SK-N-SH treated with all-trans-retinoic acid at 6 μM for 48 hours (cell line): ENCODE data around the gene BSN.
A peak's percentile ranks its signal among the peaks of the same experiment; 100 is the strongest.

Source experiments
- ATAC-seq: fragments of 200-7000 bp; cut with Tn5 transposase; 3 replicates; pipeline ENCODE4 v1.9.1; 2020; ENCODE audit warnings: mild to moderate bottlenecking, moderate library complexity
- ARNTL ChIP-seq: fragments of 450-650 bp; formaldehyde crosslinking; IDR thresholded peaks from 2 replicates; pipeline ENCODE4 v1.5.0; 2020; ENCODE audit warnings: low read depth, mild to moderate bottlenecking, moderate library complexity, borderline replicate concordance
- BACH2 ChIP-seq: fragments of 250-450 bp; sonication (Bioruptor Pico); IDR thresholded peaks from 2 replicates; pipeline ENCODE4 v1.9.0; 2021; ENCODE audit warnings: mild to moderate bottlenecking, borderline replicate concordance
- CSDC2 ChIP-seq: fragments of 250-450 bp; sonication (Bioruptor Pico); IDR thresholded peaks from 2 replicates; pipeline ENCODE4 v1.5.0; 2020; ENCODE audit warnings: mild to moderate bottlenecking, moderate library complexity
- ESRRG ChIP-seq: fragments of 250-450 bp; sonication (Bioruptor Pico); IDR thresholded peaks from 2 replicates; pipeline ENCODE4 v1.6.1; 2021; ENCODE audit warnings: mild to moderate bottlenecking
- GLIS3 ChIP-seq: fragments of 250-450 bp; sonication (Bioruptor Pico); IDR thresholded peaks from 2 replicates; pipeline ENCODE4 v1.5.0; 2020; ENCODE audit warnings: mild to moderate bottlenecking, moderate library complexity
- ISL1 ChIP-seq: fragments of 250-450 bp; sonication (Bioruptor Pico); IDR thresholded peaks from 2 replicates; pipeline ENCODE4 v2.1.2; 2022; ENCODE audit warnings: mild to moderate bottlenecking, moderate library complexity
- OSR1 ChIP-seq: fragments of 250-450 bp; sonication (Bioruptor Pico); IDR thresholded peaks from 2 replicates; pipeline ENCODE4 v1.8.0; 2022; ENCODE audit warnings: moderate library complexity, mild to moderate bottlenecking, inconsistent platforms
- PPARA ChIP-seq: fragments of 250-450 bp; sonication (Bioruptor Pico); IDR thresholded peaks from 2 replicates; pipeline ENCODE4 v1.5.0; 2020; ENCODE audit warnings: mild to moderate bottlenecking, borderline replicate concordance
- TCF4 ChIP-seq: fragments of 250-450 bp; sonication (Bioruptor Pico); IDR thresholded peaks from 2 replicates; pipeline ENCODE4 v1.8.0; 2021; ENCODE audit warnings: mild to moderate bottlenecking, moderate library complexity, borderline replicate concordance
- TOX ChIP-seq: fragments of 250-450 bp; sonication (Bioruptor Pico); IDR thresholded peaks from 2 replicates; pipeline ENCODE4 v1.8.0; 2021; ENCODE audit warnings: mild to moderate bottlenecking, moderate library complexity, borderline replicate concordance
- TSHZ2 ChIP-seq: fragments of 250-450 bp; sonication (Bioruptor Pico); IDR thresholded peaks from 2 replicates; pipeline ENCODE4 v1.5.0; 2020; ENCODE audit warnings: mild to moderate bottlenecking, moderate library complexity
- ZC3H10 ChIP-seq: fragments of 250-450 bp; sonication (Bioruptor Pico); IDR thresholded peaks from 2 replicates; pipeline ENCODE4 v1.5.1; 2021; ENCODE audit warnings: mild to moderate bottlenecking, moderate library complexity
- ZFP3 ChIP-seq: fragments of 250-450 bp; sonication (Bioruptor Pico); IDR thresholded peaks from 2 replicates; pipeline ENCODE4 v1.5.0; 2020; ENCODE audit warnings: mild to moderate bottlenecking, moderate library complexity
- ZFP30 ChIP-seq: fragments of 450-650 bp; formaldehyde crosslinking; IDR thresholded peaks from 2 replicates; pipeline ENCODE4 v1.5.0; 2022; ENCODE audit warnings: mild to moderate bottlenecking, moderate library complexity
- ZNF8 ChIP-seq: fragments of 450-650 bp; formaldehyde crosslinking; IDR thresholded peaks from 2 replicates; pipeline ENCODE4 v1.5.0; 2020; ENCODE audit warnings: mild to moderate bottlenecking, moderate library complexity
- TF ChIP-seq, protein P1 (sequence below): fragments of 250-450 bp; sonication (Bioruptor Pico); IDR thresholded peaks from 2 replicates; pipeline ENCODE4 v1.8.0; 2021; ENCODE audit warnings: low read depth, mild to moderate bottlenecking, moderate library complexity, borderline replicate concordance
- TF ChIP-seq, protein P2 (sequence below): fragments of 250-450 bp; sonication (Bioruptor Pico); IDR thresholded peaks from 2 replicates; pipeline ENCODE4 v1.5.1; 2021; ENCODE audit warnings: mild to moderate bottlenecking, moderate library complexity
- TF ChIP-seq, protein P3 (sequence below): fragments of 250-450 bp; sonication (Bioruptor Pico); IDR thresholded peaks from 2 replicates; pipeline ENCODE4 v1.5.1; 2020; ENCODE audit warnings: low read depth, mild to moderate bottlenecking, moderate library complexity

Gene BSN

DNA sequence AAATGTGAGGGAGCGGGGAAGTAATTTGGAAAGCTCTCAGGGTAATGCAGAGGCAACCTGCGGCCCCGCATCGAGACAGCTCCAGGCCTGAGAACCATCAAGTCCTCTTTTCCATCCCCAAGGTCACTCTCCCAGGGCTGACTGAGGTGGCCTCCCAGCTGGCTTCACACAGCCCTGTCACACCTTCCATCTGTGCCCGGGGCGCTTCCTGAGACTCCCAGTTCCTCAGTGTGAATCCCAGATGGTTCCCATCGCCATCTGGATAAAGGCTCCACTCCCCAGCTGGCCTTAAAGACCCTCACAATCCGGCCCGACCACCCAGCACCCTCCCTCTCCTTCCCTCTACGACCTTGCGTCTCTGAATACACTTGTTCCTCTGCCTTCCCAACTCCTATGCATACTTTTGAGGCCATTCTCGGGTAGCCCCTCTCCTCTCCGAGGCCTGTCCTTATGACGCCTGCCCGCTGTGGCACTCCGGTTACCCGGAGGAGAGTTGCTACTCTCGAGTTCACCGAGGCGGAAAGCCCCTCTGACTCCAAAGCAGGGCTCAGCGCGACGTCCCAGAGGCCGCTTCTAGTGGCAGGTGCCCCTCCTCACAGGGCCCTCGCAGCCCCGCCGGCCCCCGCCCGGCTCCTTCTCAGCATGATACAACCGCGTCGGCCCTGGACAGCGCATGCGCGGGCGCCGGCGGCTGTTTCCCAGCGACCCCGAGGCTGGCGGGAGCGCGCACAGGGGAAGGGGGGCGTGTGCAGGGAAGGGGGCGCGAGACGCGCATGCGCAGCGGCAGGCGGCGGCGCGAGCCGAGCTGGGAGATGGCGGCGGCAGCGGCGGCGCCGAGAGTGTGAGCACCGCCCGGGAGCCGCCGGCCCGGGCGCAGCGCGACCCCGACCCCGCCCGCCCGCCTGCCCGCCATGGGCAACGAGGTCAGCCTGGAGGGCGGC is at the start of gene BSN:
Gene BSN, plus strand, starts transcription at position 786 of the 941 bp plus-strand sequence. Its CDS starts 126 bp downstream, at position 912.
- peak; percentile 92 for ATAC-seq
- peak; percentile 100 for TF ChIP-seq ZFP3 (CRISPR knock-in tag)
- TF ChIP-seq TCF4 (CRISPR knock-in tag), result peak; percentile 32; the same call in 1 of the 2 replicates
- no peak for TF ChIP-seq TOX (CRISPR knock-in tag)
- TF ChIP-seq, protein P1, sequence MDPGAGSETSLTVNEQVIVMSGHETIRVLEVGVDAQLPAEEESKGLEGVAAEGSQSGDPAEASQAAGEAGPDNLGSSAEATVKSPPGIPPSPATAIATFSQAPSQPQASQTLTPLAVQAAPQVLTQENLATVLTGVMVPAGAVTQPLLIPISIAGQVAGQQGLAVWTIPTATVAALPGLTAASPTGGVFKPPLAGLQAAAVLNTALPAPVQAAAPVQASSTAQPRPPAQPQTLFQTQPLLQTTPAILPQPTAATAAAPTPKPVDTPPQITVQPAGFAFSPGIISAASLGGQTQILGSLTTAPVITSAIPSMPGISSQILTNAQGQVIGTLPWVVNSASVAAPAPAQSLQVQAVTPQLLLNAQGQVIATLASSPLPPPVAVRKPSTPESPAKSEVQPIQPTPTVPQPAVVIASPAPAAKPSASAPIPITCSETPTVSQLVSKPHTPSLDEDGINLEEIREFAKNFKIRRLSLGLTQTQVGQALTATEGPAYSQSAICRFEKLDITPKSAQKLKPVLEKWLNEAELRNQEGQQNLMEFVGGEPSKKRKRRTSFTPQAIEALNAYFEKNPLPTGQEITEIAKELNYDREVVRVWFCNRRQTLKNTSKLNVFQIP, result no peak
- TF ChIP-seq ESRRG (CRISPR knock-in tag), result no peak
- TF ChIP-seq ZC3H10 (CRISPR knock-in tag), result no peak
- TF ChIP-seq OSR1 (CRISPR knock-in tag), result no peak
- TF ChIP-seq TSHZ2, result no peak

- TF ChIP-seq, protein P2, sequence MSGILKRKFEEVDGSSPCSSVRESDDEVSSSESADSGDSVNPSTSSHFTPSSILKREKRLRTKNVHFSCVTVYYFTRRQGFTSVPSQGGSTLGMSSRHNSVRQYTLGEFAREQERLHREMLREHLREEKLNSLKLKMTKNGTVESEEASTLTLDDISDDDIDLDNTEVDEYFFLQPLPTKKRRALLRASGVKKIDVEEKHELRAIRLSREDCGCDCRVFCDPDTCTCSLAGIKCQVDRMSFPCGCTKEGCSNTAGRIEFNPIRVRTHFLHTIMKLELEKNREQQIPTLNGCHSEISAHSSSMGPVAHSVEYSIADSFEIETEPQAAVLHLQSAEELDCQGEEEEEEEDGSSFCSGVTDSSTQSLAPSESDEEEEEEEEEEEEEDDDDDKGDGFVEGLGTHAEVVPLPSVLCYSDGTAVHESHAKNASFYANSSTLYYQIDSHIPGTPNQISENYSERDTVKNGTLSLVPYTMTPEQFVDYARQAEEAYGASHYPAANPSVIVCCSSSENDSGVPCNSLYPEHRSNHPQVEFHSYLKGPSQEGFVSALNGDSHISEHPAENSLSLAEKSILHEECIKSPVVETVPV (CRISPR knock-in tag), result no peak
- TF ChIP-seq ZC3H10 (CRISPR knock-in tag) (no peak), OSR1 (CRISPR knock-in tag) (no peak), ESRRG (CRISPR knock-in tag) (no peak), TOX (CRISPR knock-in tag) (no peak), BACH2 (CRISPR knock-in tag) (no peak), ZNF8 (no peak), ZFP30 (CRISPR knock-in tag) (no peak), ISL1 (CRISPR knock-in tag) (no peak), ZFP3 (CRISPR knock-in tag) (no peak), CSDC2 (no peak)
- TF ChIP-seq, protein P1, result no peak
- TF ChIP-seq, protein P3, sequence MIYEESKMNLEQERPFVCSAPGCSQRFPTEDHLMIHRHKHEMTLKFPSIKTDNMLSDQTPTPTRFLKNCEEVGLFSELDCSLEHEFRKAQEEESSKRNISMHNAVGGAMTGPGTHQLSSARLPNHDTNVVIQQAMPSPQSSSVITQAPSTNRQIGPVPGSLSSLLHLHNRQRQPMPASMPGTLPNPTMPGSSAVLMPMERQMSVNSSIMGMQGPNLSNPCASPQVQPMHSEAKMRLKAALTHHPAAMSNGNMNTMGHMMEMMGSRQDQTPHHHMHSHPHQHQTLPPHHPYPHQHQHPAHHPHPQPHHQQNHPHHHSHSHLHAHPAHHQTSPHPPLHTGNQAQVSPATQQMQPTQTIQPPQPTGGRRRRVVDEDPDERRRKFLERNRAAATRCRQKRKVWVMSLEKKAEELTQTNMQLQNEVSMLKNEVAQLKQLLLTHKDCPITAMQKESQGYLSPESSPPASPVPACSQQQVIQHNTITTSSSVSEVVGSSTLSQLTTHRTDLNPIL, result no peak
- no peak for ATAC-seq
Measured at GRCh38 chr3:49506906-49507305, 47.4 kb upstream of the BSN start.

DNA sequence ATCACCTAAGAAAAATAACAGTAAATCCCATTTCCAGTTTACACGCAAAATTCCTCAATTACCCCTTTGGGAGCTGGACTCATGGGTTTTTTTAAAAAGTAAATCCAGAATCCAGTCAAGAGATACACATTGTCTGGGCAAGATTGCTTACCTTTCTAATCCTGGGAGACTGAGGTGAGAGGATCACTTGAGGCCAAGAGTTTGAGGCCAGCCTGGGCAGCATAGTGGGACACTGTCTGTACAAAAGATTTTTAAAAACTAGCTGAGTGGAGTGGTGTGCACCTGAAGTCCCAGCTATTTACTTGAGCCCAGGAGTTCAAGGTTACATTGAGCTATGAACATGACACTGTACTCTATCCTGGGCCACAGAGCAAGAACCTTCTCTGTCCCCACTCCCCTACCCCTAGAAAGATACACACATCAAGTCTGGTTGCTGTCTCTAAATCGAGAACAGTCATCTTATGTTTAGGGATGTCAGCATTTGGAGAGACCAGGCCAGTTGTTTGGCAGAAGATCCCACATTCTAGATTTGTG is 45.2 kb upstream of the BSN start:
- no peak for ATAC-seq
- TF ChIP-seq ZFP3 (CRISPR knock-in tag) (no peak), TCF4 (CRISPR knock-in tag) (no peak), ZFP30 (CRISPR knock-in tag) (no peak), ESRRG (CRISPR knock-in tag) (no peak), ZC3H10 (CRISPR knock-in tag) (no peak), TOX (CRISPR knock-in tag) (no peak), GLIS3 (CRISPR knock-in tag) (no peak), PPARA (CRISPR knock-in tag) (no peak), ARNTL (CRISPR knock-in tag) (no peak)
- TF ChIP-seq, protein P1, result no peak
- TF ChIP-seq, protein P2 (CRISPR knock-in tag), result no peak
- TF ChIP-seq, protein P3, result no peak
- TF ChIP-seq, all 23 proteins: peak for 0
